Small intestine (tissue), 7 donors: ENCODE data around the gene PPM1F. TPM values are rescaled to one million over a fixed set of nuclear protein-coding genes. Genes with fewer than 3 reads are reported as not detected.
A peak's percentile ranks its signal among the peaks of the same experiment; 100 is the strongest.

Experiments used
- DNase-seq, 2 donors: peaks; one replicate each; pipeline versions ENCODE4 v3.0.0 to v3.0.0-alpha.2; 2013
- FAIRE-seq: peaks from 2 replicates; lab custom pipeline; 2012; peaks lifted over from hg19 to GRCh38; lab: Jason Lieb, UNC
- H3K27ac ChIP-seq, 3 donors: one replicate each; pipeline ENCODE4 v1.5.1; 2013; ENCODE audit warnings: low read length in 2 of 3, mild to moderate bottlenecking in 2 of 3, control low read depth in 1 of 3, inconsistent platforms in 1 of 3, low read depth in 1 of 3, moderate library complexity in 1 of 3
- H3K27me3 ChIP-seq, 3 donors: one replicate each; pipeline ENCODE4 v1.6.1; 2013; ENCODE audit warnings: low read length in 3 of 3, inconsistent platforms in 1 of 3; ENCODE audit not compliant: control insufficient read depth in 3 of 3, insufficient read depth in 3 of 3
- H3K36me3 ChIP-seq, 3 donors: one replicate each; pipeline ENCODE4 v1.6.1; 2013; ENCODE audit warnings: low read length in 3 of 3, inconsistent platforms in 1 of 3, low read depth in 1 of 3, mild to moderate bottlenecking in 1 of 3, moderate library complexity in 1 of 3; ENCODE audit not compliant: control insufficient read depth in 3 of 3, insufficient read depth in 2 of 3
- H3K4me1 ChIP-seq, 3 donors: one replicate each; pipeline ENCODE4 v1.6.1; 2013; ENCODE audit warnings: low read length in 2 of 3, inconsistent platforms in 1 of 3, low read depth in 1 of 3, mild to moderate bottlenecking in 1 of 3, moderate library complexity in 1 of 3; ENCODE audit not compliant: control insufficient read depth in 3 of 3, insufficient read depth in 2 of 3
- H3K4me3 ChIP-seq, 3 donors: one replicate each; pipeline ENCODE4 v1.5.1; 2013; ENCODE audit warnings: low read length in 3 of 3, control low read depth in 1 of 3, inconsistent platforms in 1 of 3, low read depth in 1 of 3, mild to moderate bottlenecking in 1 of 3, moderate library complexity in 1 of 3
- H3K9me3 ChIP-seq, 2 donors: one replicate each; pipeline ENCODE4 v1.6.1; 2013; ENCODE audit warnings: low read depth in 1 of 2, low read length in 1 of 2; ENCODE audit not compliant: control insufficient read depth in 2 of 2, insufficient read depth in 1 of 2
- WGBS, 3 donors: extraction: QIAGEN DNeasy Blood & Tissue Kit; methylation state at CpG; one replicate each; pipeline ENCODE4 v1.1.7; 2013; 5-methylcytosine and 5-hydroxymethylcytosine counted together
- polyA plus RNA-seq, 4 donors: library from polyadenylated mRNA; stranded (reverse) in 3 of 4; unstranded in 1 of 4; fragments of 200-250 nt in 3 of 4; fragments of 120-200 nt in 1 of 4; gene quantifications; one replicate each; pipeline versions ENCODE4 v1.2.1 to v1.2.3, GENCODE V29; 2013
- donor health status: healthy with polysubstance abuse.
- donor health status: control.
- donor health status: control.
- donor health status: Bipolar disorder and iron deficiency.
- donor health status: healthy.

The PPM1F gene
- polyA plus RNA-seq, 4 donors = 1.8 to 16.7 (median 9.9) TPM

- H3K9me3 ChIP-seq = no peaks in the 10 kb centered on the region
- DNase-seq (no peak), FAIRE-seq (no peak)
- H3K36me3 ChIP-seq = peaks cover 6 to 72% (median 16%) of the 10 kb centered on the region in 3 donors
- 92 to 95% (median 94%) methylated on average over 21 to 24 of the region's 24 CpGs for WGBS, 3 donors
- no peaks in the 10 kb centered on the region for H3K4me1 ChIP-seq
- no peak overlapping the region for H3K27ac ChIP-seq
- no peak overlapping the region for H3K4me3 ChIP-seq
- no peaks in the 10 kb centered on the region for H3K27me3 ChIP-seq
Observed at GRCh38 chr22:21960200-21961126, 7.8 kb upstream of the PPM1F start.

DNA sequence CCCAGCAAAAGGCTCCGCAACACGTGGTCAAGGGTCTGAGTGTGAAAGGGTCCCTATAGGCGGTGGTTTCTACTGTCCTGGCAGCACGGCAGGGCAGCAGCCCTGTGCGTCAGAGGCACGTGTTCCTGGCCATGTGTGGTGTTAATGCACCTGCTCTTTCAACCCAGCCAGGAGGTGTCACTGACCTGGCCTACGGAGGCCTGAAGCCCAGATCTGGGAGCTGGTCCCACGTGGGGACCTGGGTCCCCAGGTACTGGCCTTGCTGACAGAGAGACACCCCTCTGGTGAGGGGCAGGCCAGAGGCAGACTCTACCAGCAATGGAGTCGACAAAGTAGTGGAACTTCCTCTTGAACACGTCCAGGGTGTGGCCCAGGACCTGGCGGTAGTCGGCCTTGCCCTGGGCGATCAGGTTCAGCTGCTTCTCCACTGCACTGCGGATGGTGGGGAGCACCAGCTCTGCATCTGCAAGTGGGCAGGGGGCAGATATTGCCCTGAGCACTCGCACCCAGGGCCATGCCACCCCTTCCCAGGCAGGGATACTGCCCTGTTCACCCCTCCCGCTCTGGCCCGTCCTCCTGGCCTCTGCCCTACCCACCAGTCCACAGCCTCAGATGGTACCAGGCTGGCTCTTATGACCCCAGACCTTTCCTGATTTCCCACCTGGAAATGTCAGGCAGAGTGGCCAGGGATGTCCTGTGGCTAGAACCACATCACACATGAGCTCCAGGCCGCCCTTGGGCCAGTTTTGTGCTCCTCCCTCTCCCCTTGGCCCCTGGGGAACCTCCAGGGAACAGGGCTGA lies 6.8 kb upstream of the PPM1F start:
- no peaks in the 10 kb centered on the region for H3K4me1 ChIP-seq
- H3K36me3 ChIP-seq = peaks cover 6 to 62% (median 11%) of the 10 kb centered on the region in 3 donors
- 74 to 85% (median 83%) methylated on average over 18 of the region's 18 CpGs for WGBS, 3 donors
- no peak overlapping the region for H3K27ac ChIP-seq
- no peaks in the 10 kb centered on the region for H3K9me3 ChIP-seq
- H3K4me3 ChIP-seq = no peak overlapping the region
- H3K27me3 ChIP-seq = no peaks in the 10 kb centered on the region
- DNase-seq = no peak
- no peak for FAIRE-seq

- Histone ChIP-seq H3K27ac (no peak overlapping the region), H3K27me3 (no peaks in the 10 kb centered on the region), H3K4me1 (no peaks in the 10 kb centered on the region), H3K36me3 (peaks cover 5 to 54% (median 7%) of the 10 kb centered on the region in 3 donors), H3K9me3 (no peaks in the 10 kb centered on the region), H3K4me3 (no peak overlapping the region)
- DNase-seq = no peak
- 93% methylated on average over 21 to 22 of the region's 22 CpGs for WGBS, 3 donors
- no peak for FAIRE-seq
Observed at GRCh38 chr22:21958360-21959273, 6.0 kb upstream of the PPM1F start.

GRCh38 chr22:21951931-21952465 lies 650 bp downstream of the PPM1F start:
- 7 to 22% (median 10%) methylated on average over 23 to 29 of the region's 29 CpGs for WGBS, 3 donors
- Histone ChIP-seq H3K9me3 (no peaks in the 10 kb centered on the region), H3K27me3 (no peaks in the 10 kb centered on the region), H3K4me3 (peak overlapping the region; percentile 59 to 75 (median 65)), H3K27ac (peak overlapping the region in 1 of 3 donors; percentile 78), H3K4me1 (peaks cover 0 to 7% (median 0%) of the 10 kb centered on the region in 3 donors), H3K36me3 (peaks cover 0 to 5% (median 0%) of the 10 kb centered on the region in 3 donors)
- FAIRE-seq (no peak), DNase-seq (peak; percentile 25 to 63)

GRCh38 chr22:21951062-21951461 lies 1.6 kb downstream of the PPM1F start:
- Histone ChIP-seq H3K9me3 (no peaks in the 10 kb centered on the region), H3K36me3 (peaks cover 0 to 13% (median 0%) of the 10 kb centered on the region in 3 donors), H3K27me3 (no peaks in the 10 kb centered on the region), H3K27ac (no peak overlapping the region), H3K4me1 (peaks cover 0 to 7% (median 0%) of the 10 kb centered on the region in 3 donors), H3K4me3 (no peak overlapping the region)
- FAIRE-seq (no peak), DNase-seq (no peak)
- WGBS, 3 donors = 88 to 98% (median 96%) methylated on average over 6 to 7 of the region's 7 CpGs

GRCh38 chr22:21949948-21950347 lies 2.7 kb downstream of the PPM1F start:
- H3K9me3 ChIP-seq = no peaks in the 10 kb centered on the region
- 94 to 100% (median 94%) methylated on average over 1 of the region's 1 CpG for WGBS, 3 donors
- H3K27ac ChIP-seq = peak overlapping the region in 1 of 3 donors; percentile 43
- no peaks in the 10 kb centered on the region for H3K27me3 ChIP-seq
- FAIRE-seq = no peak
- H3K4me1 ChIP-seq = peaks cover 0 to 7% (median 0%) of the 10 kb centered on the region in 3 donors
- H3K4me3 ChIP-seq = no peak overlapping the region
- no peak for DNase-seq
- H3K36me3 ChIP-seq = peaks cover 0 to 24% (median 0%) of the 10 kb centered on the region in 3 donors

GRCh38 chr22:21949569-21949918 lies 3.1 kb downstream of the PPM1F start:
- H3K36me3 ChIP-seq = peaks cover 0 to 28% (median 0%) of the 10 kb centered on the region in 3 donors
- FAIRE-seq (no peak), DNase-seq (no peak)
- peak overlapping the region in 1 of 3 donors; percentile 43 for H3K27ac ChIP-seq
- H3K27me3 ChIP-seq = no peaks in the 10 kb centered on the region
- no peak overlapping the region for H3K4me3 ChIP-seq
- 79 to 91% (median 87%) methylated on average over 8 of the region's 8 CpGs for WGBS, 3 donors
- H3K9me3 ChIP-seq = no peaks in the 10 kb centered on the region
- H3K4me1 ChIP-seq = peaks cover 0 to 7% (median 0%) of the 10 kb centered on the region in 3 donors
